Measurements from ENCODE around the gene MAML1. TPM values are rescaled to one million over a fixed set of nuclear protein-coding genes. Genes with fewer than 3 reads are reported as not detected.
"Not testable (repeated sequence)": the region's sequence is repeated elsewhere in the genome, so short reads cannot be mapped to it uniquely, and the experiment has no call there.

Gene MAML1
- total RNA-seq (2014; rRNA removed; shearing (Covaris generic)), result 25.0 and 25.1 TPM in 2 replicates

DNA sequence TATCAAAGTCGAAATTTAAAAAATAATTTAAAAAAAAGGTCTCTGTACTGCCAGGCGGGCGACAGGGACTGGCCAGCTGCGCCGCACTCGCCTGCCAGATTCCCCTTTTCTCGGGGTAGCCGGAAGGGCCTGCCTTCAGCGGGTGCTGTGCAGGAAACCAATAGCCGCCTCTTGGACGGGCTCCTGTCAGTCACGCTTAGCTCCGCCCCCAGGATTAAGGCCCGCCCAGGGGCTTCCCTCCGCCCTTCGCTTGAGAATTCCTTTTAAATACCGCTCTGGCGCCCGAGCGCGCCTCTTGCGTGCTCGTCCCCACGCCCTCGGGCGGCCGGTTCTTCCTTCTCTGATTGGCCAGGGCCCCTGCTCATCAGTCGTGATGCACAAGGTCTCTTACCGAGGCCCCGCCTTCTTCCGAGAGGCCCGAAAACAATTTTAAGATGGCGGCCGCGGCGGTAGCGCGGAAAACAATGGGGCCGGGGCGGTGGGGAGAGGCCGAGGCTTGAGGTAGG lies at the start of gene MAML1:
Gene MAML1 (plus strand): TSS at position 411 of the 506 bp plus-strand sequence. CDS start 291 bp downstream, outside the sequence.
- H3K4me1 ChIP-seq, result peaks cover 6% of the 10 kb centered on the region; the same call in 1 of the 2 replicates
- DNase-seq, result peak; percentile 100
- no peaks in the 10 kb centered on the region for H3K9me3 ChIP-seq (replicated peaks)
- H3K36me3 ChIP-seq, result peaks cover 41% of the 10 kb centered on the region
- H3K27me3 ChIP-seq, result no peaks in the 10 kb centered on the region
- peak within 1 kb of the TSS; percentile 47; the same call in 1 of the 2 replicates for H3K27ac ChIP-seq
- H3K4me3 ChIP-seq, result peak within 1 kb of the TSS; percentile 76

DNA sequence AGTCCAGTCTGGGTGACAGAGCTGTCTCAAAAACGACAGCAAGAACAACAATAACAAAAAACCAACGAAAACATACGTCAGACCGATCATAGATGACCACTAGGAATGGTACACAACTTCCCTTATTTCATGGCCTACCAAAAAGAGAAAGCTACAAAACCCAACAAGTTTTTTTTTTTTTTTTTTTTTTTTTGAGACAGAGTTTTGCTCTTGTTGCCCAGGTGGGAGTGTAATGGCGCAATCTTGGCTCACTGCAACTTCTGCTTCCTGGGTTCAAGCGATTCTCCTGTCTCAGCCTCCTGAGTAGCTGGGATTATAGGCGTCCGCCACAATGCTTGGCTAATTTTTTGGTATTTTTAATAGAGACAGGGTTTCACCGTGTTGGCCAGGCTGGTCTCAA lies 43.4 kb upstream of the MAML1 start:
- H3K4me3 ChIP-seq; H3K27ac ChIP-seq; H3K27me3 ChIP-seq; DNase-seq; H3K4me1 ChIP-seq; H3K9me3 ChIP-seq (replicated peaks); H3K36me3 ChIP-seq: not testable (repeated sequence)

GRCh38 chr5:179694561-179694960 lies 38.1 kb upstream of the MAML1 start:
- Histone ChIP-seq H3K9me3 (replicated peaks) (no peaks in the 10 kb centered on the region), H3K4me3 (no peak overlapping the region), H3K27ac (no peak overlapping the region), H3K36me3 (no peaks in the 10 kb centered on the region), H3K27me3 (no peaks in the 10 kb centered on the region), H3K4me1 (no peaks in the 10 kb centered on the region)
- no peak for DNase-seq

DNA sequence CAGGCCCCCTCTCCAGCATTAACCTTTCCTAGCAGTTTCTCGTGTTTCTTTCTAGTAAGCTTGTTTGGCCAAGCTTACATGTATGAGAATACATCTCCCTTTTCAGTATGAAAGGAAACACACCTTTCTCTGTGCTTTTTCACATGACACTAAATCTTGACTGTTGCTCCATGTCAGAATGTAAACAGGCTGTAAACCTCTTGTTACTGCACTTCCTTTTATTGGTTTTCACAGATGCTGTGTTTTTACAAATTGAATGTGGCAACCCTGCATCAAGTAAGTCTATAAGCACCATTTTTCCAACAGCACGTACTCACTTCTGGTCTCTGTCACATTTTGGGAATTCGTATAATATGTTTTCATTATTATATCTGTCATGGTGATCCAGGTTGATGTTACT lies 36.0 kb upstream of the MAML1 start:
- H3K36me3 ChIP-seq, result peaks cover 6% of the 10 kb centered on the region; the same call in 1 of the 2 replicates
- H3K4me1 ChIP-seq, result no peaks in the 10 kb centered on the region
- H3K27me3 ChIP-seq, result no peaks in the 10 kb centered on the region
- no peaks in the 10 kb centered on the region for H3K9me3 ChIP-seq (replicated peaks)
- no peak for DNase-seq
- H3K27ac ChIP-seq, result no peak overlapping the region
- no peak overlapping the region for H3K4me3 ChIP-seq

DNA sequence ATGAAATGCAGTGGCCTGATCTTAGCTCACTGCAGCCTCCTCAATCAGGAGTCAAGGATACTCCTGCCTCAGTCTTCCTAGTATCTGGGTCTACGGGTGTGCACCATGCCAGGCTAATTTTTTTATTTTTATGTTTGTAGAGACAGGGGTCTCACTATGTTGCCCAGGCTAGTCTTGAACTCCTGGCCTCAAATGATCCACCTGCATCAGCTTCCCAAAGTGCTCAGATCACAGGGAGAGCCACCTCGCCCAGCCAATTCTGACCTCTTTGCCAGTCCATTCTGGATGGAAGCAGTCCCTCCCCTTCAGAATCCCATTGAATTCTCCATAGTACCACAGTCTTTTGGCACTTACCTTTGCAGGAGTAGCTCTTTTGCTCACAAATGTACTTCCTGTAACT lies 35.5 kb upstream of the MAML1 start:
- Histone ChIP-seq H3K27me3 (no peaks in the 10 kb centered on the region), H3K27ac (no peak overlapping the region), H3K9me3 (replicated peaks) (no peaks in the 10 kb centered on the region), H3K36me3 (peaks cover 6% of the 10 kb centered on the region; the same call in 1 of the 2 replicates), H3K4me3 (no peak overlapping the region), H3K4me1 (no peaks in the 10 kb centered on the region)
- no peak for DNase-seq

DNA sequence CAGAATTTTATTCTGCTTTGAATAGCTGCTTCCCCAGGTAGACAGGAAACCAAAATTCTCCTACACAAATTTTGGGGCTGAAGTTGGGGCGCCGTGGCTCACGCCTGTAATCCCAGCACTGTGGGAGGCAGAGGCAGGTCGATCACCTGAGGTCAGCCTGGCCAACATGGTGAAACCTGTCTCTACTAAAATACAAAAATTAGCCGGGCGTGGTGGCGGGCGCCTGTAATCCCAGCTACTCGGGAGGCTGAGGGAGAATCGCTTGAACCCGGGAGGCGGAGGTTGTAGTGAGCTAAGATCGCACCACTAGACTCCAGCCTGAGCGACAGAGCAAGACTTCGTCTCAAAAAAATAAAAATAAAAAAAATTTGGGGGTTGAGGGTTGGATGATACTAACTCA lies 35.1 kb upstream of the MAML1 start:
- H3K4me3 ChIP-seq, result peak overlapping the region; percentile 90

DNA sequence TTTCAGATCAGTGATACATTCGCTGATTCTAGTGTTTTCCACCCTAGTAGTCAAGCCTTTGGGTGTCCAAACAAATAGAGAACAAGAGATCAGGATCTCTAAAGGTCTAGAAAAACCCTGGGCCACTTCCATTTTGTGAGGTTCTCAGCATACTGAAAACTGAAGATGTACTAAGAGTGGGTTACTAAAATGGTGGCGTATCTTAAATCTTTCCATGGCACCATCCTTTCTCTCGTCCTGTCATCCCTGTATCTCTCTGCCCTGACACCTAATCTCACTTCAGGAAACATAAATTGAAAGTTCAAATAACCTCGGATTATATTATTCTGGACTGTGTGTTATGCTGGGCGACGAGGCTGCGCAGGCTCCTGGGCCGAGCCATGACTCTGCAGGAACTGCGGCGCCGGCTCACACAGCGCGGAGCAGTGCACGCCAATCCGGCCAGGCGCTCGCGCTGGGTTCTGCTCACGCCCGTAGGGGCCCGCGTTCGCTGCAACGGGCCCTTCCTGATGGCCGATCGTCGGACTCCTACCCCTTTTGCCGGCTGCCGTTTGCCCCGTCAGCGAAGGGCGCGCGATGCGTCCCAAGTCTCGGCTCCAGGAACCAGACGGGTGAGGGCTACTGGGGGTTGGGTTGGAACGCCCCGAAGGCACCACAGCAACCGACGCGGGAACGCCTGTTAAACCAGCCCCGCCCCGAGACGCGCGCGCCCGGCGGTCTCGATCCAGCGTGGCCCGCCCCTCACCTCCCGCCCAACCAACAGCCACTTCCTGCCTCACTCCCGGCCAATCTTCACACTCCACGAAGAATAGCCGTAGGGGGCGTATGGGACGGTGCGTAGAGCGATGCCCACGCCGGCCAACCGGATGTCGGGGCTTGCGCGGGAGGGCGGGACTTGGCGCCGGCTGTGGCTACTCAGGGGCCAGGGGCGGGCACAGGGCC lies 34.4 kb upstream of the MAML1 start:
- peaks cover 12% of the 10 kb centered on the region; the same call in 1 of the 2 replicates for H3K36me3 ChIP-seq
- peak; percentile 99 for DNase-seq
- H3K9me3 ChIP-seq (replicated peaks), result no peaks in the 10 kb centered on the region
- peak overlapping the region; percentile 88 for H3K27ac ChIP-seq
- no peaks in the 10 kb centered on the region for H3K4me1 ChIP-seq
- peak overlapping the region; percentile 90 for H3K4me3 ChIP-seq
- H3K27me3 ChIP-seq, result no peaks in the 10 kb centered on the region

More for the DNA sequence above, 35.1 kb upstream of the MAML1 start:
- H3K9me3 ChIP-seq (replicated peaks); H3K36me3 ChIP-seq; H3K4me1 ChIP-seq; DNase-seq; H3K27me3 ChIP-seq: not testable (repeated sequence)
- peak overlapping the region; percentile 88 for H3K27ac ChIP-seq

DNA sequence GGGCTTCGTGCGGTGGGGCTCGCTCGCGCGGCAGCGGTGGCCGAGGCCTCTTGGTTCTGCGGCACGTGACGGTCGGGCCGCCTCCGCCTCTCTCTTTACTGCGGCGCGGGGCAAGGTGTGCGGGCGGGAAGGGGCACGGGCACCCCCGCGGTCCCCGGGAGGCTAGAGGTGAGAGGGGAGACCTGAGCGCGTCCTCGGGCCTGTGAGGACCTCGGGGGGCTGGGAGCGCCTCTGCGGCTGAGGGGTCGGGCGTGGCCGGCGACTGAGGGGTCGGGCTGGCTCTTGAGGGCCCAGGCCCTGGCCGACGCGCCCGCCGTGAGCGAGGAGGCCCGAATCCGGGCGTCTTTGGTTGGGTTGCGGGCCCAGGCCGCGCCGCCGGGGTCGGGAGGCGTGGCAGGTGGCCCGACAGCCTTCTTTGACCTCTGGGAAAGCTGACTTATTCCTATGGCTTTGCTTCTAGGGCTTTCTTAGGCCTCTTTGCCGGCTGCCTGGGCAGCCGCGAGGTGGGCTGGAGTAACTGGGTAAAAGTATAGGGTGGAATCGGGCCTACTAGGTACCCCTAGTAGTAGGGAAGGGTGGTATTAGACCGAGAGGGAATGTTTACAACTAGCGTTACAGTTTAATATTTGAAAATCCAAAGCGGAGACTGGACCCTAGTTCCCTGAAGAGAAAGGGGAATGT lies 33.5 kb upstream of the MAML1 start, which contains the start of gene CANX:
Gene CANX (plus strand): TSS at position 33 of the 681 bp plus-strand sequence. CDS start 6,715 bp downstream, outside the sequence.
- peak within 1 kb of the TSS; percentile 90 for H3K4me3 ChIP-seq
- no peaks in the 10 kb centered on the region for H3K27me3 ChIP-seq
- no peaks in the 10 kb centered on the region for H3K4me1 ChIP-seq
- no peak for DNase-seq
- H3K36me3 ChIP-seq, result peaks cover 19% of the 10 kb centered on the region
- H3K9me3 ChIP-seq (replicated peaks), result no peaks in the 10 kb centered on the region
- H3K27ac ChIP-seq, result peak within 1 kb of the TSS; percentile 88

GRCh38 chr5:179699616-179700237 lies 32.9 kb upstream of the MAML1 start:
- DNase-seq, result peak; percentile 20 to 37
- Histone ChIP-seq H3K36me3 (peaks cover 24% of the 10 kb centered on the region), H3K27ac (peak overlapping the region; percentile 86), H3K27me3 (no peaks in the 10 kb centered on the region), H3K9me3 (replicated peaks) (no peaks in the 10 kb centered on the region), H3K4me1 (no peaks in the 10 kb centered on the region), H3K4me3 (peak overlapping the region; percentile 90)

DNA sequence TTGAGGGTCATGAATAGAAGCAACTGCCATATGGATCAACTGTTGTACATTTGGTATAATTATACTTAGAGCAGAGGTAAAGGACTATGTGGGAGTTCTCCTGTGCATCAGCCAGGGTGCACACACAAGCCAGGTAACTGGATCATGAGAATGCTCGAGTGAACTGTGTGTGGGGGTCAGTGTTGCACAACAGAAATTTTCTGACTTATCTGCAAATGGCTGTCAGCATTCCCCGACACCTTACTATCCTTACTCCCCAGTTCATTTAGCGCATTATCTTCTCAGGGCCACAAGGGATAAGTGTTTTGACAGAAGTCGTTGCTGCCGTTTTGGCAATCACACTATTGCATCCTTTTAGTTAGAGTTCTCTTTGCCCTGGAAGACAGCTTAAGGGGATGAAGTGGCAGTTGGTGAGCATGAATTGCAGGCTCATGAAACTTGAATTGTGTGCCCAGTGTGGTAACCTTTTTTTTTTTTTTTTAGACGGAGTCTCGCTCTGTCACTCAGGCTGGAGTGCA lies 32.2 kb upstream of the MAML1 start:
- Histone ChIP-seq H3K9me3 (replicated peaks) (no peaks in the 10 kb centered on the region), H3K27ac (no peak overlapping the region), H3K4me1 (no peaks in the 10 kb centered on the region), H3K36me3 (peaks cover 30% of the 10 kb centered on the region), H3K4me3 (peak overlapping the region; percentile 90), H3K27me3 (no peaks in the 10 kb centered on the region)
- DNase-seq, result no peak

DNA sequence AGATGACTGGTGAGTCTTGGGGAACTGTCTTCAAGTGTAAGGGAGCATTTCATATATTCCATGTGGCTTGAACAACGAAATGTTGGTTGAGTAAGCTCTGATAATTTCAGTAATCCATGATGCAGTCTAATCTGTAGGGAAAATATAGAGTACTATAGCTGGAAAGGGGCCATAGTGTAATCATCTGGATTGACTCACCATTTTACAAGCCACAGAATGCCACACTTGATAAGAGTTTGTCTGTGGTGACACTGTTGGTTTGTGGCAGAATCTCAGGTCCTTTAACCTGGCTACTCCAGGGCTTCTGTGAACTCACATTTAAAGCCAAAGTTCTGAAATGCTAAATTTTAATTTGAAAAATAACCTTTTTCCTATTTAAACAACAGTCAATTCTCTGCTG lies 16.3 kb upstream of the MAML1 start:
- Histone ChIP-seq H3K36me3 (peaks cover 92% of the 10 kb centered on the region), H3K4me1 (no peaks in the 10 kb centered on the region), H3K4me3 (no peak overlapping the region), H3K27me3 (no peaks in the 10 kb centered on the region), H3K9me3 (replicated peaks) (no peaks in the 10 kb centered on the region), H3K27ac (no peak overlapping the region)
- DNase-seq, result no peak

GRCh38 chr5:179720222-179720621 lies 12.4 kb upstream of the MAML1 start:
- no peak for DNase-seq
- no peak overlapping the region for H3K4me3 ChIP-seq
- peaks cover 97% of the 10 kb centered on the region for H3K36me3 ChIP-seq

GRCh38 chr5:179724163-179724562 lies 8.5 kb upstream of the MAML1 start:
- no peaks in the 10 kb centered on the region for H3K27me3 ChIP-seq
- H3K36me3 ChIP-seq, result peaks cover 99% of the 10 kb centered on the region
- no peaks in the 10 kb centered on the region for H3K9me3 ChIP-seq (replicated peaks)
- H3K4me1 ChIP-seq, result no peaks in the 10 kb centered on the region
- no peak overlapping the region for H3K27ac ChIP-seq
- no peak overlapping the region for H3K4me3 ChIP-seq
- no peak for DNase-seq

More at GRCh38 chr5:179720222-179720621, 12.4 kb upstream of the MAML1 start:
- Histone ChIP-seq H3K27ac (no peak overlapping the region), H3K27me3 (no peaks in the 10 kb centered on the region), H3K9me3 (replicated peaks) (no peaks in the 10 kb centered on the region), H3K4me1 (no peaks in the 10 kb centered on the region)

DNA sequence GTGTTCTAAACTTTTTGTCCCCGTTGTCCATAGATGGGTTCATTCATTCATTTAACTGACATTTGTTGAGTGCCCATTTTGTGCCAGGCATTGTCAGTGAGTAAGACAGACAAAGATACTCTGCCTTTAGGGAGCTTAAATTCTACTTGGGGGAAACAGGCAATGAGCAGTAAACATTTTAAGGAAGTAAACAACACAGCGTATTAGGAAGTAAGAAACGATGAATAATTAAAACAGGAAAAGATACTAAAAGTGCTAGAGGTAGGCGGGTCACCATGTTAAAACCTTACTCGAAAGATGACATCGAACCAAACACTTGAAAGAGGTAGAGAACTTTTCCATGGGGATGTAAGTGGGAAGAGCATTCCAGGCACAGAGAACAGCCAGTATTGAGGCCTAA lies 5.5 kb upstream of the MAML1 start:
- Histone ChIP-seq H3K27ac (no peak overlapping the region), H3K4me3 (no peak overlapping the region), H3K27me3 (no peaks in the 10 kb centered on the region), H3K36me3 (peaks cover 80% of the 10 kb centered on the region), H3K4me1 (no peaks in the 10 kb centered on the region), H3K9me3 (replicated peaks) (no peaks in the 10 kb centered on the region)
- no peak for DNase-seq

Measured in SJCRH30 (cell line).